ENCODE data around the gene CHI3L1.

DNA sequence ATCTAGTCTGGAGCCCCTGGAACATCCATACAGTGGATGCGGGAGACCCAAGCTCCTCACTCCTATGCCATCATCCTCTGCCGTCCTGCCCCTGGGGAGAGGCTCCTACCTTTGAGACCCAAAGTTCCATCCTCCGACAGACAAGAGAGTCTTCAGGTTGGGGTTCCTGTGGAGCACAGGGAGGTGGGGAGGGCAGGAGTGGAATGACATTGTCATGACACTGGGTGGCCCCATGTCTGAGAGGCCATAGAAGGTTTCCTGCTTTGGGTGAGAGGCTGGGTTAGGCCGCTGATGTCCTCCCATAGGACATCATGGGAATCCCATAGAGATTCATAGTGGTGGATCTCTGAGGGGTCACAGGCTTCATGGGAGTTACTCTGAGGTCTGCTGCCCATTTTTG lies 2.0 kb downstream of the CHI3L1 start:
- TF ChIP-seq POLR2AphosphoS5 (IDR thresholded peaks at IDR 0.05; ENCODE audit: low read depth, low read length) (no peak), SIN3A (IDR thresholded peaks at IDR 0.05; ENCODE audit: borderline replicate concordance, insufficient read depth, low read length) (no peak)

All from PFSK-1 (cell line).